GM21515 (cell line): ENCODE data around the gene AP2B1.
"Not testable (repeated sequence)": the region's sequence is repeated elsewhere in the genome, so short reads cannot be mapped to it uniquely, and the experiment has no call there.

ENCODE experiments used
- ATAC-seq: cut with Tn5 transposase; IDR thresholded peaks from one replicate; pipeline ENCODE4 v1.9.1; 2021; ENCODE audit not compliant: unreplicated experiment

AP2B1 gene

DNA sequence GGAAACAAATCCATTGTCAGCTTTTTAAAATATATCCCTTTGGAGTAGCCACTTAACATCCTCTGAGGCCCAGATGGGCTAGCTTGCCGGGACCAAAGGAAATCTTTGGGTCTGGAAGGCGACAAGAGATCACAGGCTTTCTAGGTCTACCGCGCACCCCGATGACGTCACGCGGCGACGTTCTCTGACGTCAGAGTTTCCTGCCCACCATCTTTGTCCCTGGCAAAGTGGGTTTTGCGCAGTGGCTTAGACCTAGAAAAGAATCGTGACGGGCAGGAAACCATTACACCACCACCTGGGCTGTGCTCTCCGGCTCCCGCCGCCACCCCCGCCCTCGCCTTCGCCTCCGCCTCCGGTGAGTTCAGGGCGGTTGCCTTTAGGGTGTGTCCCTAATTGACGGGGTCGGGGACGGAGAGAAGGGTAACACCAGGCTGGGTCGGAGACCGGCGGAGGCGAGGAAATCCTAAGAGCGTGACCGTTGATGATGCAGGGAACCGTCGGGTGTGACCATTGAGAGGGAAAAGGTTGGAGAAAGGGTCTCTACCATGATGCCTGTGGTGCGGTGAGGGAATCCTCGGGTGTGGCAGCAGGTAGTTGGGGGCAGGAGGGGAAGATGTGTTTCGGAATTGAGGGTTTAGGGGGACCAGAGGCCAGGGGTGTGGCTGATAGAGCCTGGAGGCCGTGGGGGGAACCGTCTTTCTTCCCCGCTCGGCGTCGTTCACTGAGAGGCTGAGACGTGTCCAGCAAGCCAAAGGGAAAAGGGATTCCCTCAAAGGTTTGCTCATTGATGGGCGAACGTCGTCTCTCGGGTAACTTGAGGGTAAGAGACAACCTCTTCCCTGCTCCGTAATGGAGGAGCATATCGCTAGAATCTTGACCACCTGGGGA lies at the start of gene AP2B1:
Gene AP2B1, plus strand, starts transcription at position 249 of the 888 bp plus-strand sequence. CDS start 6,709 bp downstream, outside the sequence.
- peak; percentile 84 for ATAC-seq

DNA sequence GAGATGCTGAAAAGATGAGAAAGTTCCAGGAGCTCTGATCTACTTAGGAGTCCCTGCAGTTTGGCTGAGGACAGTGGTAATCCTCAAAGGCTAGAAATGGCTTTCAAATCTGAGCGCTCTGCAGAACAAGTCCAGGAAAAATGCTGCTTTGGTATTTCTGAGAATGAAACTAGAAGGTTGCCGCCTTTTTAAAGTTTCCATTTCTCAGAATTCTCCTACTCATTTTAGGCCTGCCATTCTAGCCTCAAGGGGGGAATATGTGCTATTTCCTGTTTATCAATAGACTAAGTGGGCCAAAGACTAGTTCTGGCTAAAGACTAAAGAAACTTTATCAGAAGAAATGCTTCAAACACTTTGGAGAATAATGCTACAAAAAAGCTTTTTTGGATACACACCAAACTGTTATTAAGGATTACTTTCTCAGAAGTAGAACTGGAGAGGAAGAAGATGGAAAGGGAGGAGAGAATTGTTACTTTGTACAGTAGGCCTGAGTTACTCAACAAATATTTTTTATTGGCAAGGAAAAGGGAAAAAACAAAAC lies 49.5 kb upstream of the AP2B1 start, which contains the start of gene SLFN12L:
Gene SLFN12L, minus strand, starts transcription at position 78 of the 541 bp plus-strand sequence. CDS start 15,314 bp downstream, outside the sequence.
- ATAC-seq = no peak

DNA sequence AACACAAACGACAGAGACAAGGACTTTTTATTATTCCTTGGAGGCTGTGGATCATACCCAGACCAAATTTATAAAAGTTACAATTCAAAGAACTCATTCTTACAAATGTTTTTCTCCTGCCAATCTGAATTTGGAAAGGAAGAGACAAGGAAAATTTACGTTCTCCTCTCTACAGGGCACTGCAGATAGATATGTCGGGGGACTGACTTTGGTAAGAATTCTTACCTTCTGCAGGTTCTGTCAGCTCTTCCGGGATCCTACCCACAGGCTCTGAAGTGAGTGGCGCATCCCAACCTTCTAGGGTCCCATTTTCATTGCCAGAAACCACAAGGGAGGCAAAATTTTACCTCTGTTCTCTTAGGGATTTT lies 47.5 kb upstream of the AP2B1 start:
- ATAC-seq = no peak

DNA sequence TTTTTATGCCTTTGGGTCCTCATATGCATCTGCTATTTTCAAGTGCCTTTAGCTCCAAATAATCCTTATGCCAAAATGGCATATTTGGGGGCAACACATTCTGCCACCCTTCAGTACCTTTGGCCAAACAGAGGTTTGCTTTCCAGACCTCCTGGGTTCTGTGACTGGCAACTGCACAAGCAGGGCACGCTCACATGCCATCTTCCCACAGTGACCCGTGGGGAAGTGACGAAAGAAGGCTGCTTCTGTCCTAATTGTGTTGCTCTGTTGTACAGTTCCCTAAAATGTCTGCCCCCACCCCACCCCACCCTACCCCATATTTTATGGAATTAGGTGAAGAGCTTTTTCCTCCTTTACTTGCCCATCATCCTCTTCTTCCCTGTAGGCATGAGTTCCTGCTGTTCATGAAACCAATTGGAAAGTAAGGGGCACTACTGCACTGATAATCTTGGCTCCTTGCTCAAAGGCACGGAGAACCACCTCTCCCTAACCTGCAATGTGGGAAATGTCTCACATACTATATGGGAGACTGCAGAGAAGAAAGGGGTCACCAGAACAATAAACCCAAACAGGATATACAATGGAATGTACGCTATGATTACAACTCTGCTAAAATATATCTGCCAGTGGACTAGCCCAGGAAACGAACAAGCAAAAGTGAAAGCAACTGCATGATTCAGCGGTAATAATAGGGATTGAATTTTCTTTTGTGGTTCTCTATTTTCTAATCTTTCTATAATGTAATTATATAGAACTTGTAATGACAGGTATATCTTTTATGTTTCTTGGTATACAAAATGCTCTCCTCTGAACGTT lies 46.3 kb upstream of the AP2B1 start:
- no peak for ATAC-seq

DNA sequence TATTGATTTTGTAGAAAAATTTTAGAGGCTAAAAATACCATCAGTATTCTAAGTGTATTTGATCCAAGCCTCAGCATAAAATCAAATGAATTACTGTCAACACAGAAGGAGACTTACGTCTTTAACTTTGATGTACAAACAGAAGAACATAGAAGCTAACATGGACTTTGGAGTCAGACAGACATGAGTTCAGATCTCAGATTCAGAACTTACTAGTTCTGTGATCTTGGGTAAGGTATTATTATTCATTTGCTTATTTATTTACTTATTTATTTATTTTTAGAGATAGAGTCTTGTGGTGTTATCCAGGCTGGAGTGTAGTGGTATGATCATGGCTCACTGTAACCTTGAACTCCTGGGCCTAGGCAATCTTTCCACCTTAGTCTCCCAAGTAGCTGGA lies 45.7 kb upstream of the AP2B1 start:
- ATAC-seq = no peak

DNA sequence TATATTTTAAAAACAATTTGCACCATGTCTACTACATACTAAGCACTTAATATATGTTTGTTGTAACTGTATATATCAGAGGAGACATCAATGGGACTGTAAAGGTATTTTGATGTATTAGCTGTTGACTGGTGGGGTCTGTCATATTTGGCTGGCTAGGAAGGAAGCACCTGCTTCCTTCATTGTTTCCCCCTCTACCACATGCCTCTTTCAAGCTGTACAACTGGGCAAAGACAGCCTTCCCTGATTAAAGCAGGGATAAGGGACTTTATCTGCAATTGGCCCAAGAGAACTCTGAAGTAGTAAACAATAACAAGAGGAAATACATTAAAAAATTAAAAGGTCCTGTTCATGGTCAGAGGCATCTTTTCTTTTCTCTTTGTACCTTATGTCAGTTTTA lies 44.1 kb upstream of the AP2B1 start:
- no peak for ATAC-seq

DNA sequence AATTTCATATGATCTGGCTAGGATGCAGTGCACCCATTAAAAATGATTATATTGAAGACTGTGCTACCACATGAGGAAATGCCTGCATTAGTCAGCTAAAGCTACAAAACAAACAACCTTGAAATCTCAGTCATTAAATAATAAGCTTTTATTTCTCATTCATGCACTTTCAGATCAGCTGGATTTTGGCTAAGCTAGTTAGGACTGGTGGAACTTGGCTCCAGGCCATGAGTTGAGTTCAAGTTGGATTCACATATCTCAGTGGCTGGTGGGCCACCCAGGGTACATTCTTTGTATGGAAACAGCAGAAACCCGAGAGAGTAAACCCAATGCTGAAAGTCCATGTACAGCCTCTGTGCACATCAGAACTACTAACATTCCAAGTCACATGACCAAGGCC lies 43.3 kb upstream of the AP2B1 start:
- ATAC-seq = no peak

DNA sequence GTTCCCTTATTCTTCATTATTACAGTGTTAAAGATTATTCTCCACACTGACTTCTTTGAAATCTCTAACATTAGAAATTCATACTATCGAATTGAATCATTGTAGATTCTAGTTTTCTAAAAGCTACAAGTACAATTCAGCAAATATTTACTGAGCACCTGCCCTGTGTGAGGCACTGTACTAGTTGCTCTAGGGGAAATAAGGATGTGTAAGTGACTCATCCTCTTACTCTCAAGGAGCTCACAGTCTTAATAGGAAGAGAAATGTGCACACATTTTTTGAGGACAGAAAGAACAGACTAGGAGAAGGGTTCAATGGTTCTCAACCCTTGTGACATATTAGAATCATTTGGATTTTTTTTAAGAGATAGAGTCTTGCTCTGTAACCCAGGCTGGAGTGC lies 42.0 kb upstream of the AP2B1 start:
- ATAC-seq = no peak

DNA sequence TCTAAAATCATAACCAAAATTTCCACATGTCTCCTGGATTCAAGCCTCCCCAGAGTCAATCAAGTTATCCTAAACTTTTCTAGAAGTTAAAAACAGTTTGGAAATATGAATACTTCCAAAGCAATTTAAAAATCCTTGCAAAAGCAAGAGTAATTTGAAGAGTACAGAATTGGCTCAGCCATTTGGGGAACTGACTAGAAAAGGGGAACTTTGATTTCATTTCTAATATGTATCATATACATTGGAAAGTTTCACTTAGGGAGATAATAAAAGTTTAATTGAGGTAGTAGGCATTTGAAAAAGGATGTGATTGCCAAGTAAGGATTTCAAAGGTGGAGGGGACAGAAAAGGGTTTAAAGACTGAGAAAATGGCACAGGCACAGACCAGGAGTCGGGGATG lies 40.6 kb upstream of the AP2B1 start:
- no peak for ATAC-seq

DNA sequence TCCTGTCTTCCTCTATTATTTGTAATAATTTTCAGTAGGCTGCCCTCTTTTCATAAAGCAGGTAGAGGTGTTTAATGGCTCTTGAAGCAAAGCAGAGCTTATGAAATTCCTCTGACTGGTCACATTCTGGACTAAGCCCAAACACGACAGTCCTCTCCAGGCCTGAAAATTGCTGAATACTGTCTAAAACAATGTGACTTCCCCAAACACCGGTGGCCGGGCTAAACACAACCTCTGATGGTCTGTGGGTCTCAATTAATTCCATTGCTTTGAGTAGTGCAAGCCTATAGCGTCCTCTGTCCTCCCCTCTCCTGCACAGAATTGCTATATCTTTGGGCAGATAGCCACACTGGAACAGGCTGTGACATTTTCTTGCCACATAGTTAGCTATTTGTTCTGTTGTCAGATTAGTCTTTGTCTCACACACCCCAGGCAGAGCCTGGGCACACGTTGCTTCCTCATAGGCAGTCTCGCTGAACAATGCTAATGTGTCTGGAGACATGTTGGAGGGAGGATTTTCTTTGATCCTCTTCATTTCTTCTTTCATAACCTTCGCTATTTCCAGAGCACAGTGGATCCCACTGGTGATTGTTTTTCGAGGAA lies 38.8 kb upstream of the AP2B1 start:
- ATAC-seq = no peak

DNA sequence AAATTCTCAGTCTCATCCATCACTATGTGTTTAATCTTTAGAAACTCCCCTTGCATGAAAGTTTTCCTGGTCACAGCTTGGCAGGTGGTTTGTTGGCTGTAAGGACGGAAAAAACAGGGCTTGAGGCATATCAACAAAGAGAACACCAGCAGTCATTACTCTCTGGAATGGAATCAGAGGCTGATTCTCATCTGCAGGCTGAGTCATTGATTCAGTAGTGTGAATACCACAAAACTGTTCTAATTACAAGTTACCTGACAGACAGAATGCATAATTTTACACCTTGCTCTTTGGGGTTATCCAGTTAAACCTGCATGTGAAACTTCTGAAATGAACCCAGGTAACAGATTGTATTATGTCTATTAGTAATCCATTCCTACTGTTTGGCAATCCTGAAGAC lies 38.1 kb upstream of the AP2B1 start:
- no peak for ATAC-seq

DNA sequence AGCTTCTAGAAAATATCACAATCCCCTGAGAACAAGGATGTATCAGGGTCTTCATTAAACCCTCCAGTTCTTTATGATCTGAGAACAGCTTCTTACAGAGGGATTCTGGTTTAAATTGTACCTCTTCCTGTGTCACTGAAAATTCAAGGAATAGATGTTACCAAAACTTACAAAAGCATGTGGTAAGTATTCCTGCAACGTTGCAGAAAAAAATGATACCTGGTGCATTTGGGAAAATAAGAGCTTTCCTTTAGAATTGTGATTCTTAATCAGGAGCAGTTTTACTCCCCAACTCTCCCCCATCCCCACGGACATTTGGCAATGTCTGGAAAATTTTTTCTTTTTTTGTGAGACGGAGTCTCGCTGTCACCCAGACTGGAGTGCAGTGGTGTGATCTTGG lies 33.8 kb upstream of the AP2B1 start:
- ATAC-seq = no peak

DNA sequence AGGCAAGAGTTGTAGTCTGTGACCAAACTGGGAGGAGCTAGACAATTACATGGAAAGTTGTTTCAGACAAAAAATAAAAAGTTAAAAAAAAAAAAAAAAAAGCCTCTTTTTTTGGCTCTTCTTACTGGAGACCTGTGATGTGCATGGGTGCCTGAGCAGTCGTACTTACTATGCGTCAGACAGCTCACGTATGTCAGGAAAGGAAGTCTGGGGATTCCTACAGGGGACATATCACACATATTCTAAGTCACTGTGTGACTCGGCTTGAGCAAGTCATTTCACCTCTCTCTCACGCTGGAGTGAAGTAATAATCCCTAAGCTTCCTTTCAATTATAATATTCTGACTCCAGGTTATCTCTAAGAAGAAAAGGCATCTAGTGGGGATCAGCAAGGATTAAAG lies 32.5 kb upstream of the AP2B1 start:
- ATAC-seq = no peak

DNA sequence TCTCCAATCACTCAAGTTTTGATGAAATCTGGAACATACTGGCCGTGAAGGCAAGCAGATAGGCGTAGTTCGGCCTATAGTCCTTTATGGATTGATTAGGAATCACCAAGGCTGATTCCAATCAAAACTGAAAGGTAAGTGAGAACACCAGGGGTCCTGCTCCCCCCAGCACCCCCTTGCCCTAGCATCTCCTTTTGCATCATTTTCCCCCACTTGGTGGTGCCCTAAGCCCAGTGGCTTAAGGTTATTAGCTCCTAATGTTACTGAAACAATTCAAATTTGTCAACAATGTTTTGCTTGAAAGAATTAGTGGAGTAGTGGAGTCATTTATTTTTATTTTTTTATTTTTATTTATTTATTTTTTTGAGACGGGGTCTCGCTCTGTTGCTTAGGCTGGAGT lies 31.4 kb upstream of the AP2B1 start:
- no peak for ATAC-seq

DNA sequence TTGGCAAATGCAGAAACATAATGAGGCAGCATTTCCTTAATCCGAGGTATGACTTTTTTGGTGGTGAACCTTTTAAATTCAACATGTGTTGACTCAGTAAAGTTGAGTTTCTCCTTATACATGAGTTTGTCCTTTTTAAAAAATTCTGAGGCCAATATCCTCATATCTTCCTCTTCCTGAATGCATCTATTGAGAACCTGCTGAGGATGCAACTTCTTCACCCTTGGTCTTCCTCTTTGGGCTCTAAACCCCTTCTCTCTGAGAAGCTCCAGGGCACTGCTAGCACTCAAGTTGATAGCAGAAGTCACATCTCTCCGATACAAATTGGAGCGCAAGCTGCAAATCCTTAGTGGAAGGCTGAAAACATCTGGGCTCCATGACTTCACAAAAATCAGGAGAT lies 29.8 kb upstream of the AP2B1 start:
- ATAC-seq = no peak

DNA sequence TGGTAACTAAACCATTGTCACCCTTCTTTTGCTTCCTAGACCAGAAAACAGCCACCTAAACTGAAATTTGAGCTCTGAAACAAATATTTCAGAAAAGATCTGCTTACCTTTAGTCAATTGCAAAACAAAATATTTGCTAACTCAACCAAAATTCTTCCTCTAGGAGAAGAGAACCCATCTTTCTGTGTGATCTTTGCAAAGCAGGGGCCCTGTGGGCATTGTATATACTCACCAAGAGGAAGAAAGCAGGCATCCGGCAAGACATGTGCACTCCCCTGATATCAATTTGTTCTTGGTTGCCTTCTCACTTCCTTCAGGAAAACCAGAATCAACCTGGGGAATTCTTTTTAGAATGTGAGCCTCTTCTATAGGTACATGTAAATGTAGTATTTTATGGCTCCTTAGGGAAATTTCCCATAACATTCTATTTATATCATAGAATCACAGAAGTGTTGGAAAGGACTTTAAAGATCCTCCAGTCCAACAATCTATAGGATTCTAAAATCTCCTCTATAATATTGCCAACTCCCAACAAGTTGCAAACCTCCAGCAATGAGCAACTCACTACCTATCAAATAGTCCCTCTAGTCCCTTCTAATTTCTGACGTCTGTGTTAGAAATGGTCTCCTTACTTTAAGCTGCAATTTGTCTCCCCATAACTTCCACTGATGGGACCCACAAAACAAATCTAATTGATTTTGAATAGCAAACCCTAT lies 27.5 kb upstream of the AP2B1 start:
- no peak for ATAC-seq

DNA sequence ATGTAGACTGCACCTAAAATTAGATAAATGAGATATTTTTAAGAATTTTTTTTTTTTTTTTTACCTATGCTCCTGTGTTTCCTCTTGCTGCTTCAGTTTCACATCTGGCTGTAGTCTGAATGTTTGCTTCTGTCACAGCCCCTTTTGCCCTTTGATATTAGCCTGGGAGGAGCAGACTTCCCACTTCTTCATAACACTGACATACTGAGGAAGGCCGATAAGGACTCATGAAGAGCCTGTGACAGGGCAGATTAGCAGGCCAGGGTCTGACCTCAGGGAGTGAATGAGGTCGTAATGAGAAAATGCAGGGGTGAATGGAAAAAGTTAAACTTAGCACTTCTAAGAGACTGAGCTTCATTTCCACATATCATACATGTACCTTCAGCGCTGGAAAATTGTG lies 26.4 kb upstream of the AP2B1 start, which contains the start of gene SLFN14:
Gene SLFN14, minus strand, starts transcription at position 117 of the 400 bp plus-strand sequence. CDS start 2,757 bp downstream, outside the sequence.
- ATAC-seq = no peak

DNA sequence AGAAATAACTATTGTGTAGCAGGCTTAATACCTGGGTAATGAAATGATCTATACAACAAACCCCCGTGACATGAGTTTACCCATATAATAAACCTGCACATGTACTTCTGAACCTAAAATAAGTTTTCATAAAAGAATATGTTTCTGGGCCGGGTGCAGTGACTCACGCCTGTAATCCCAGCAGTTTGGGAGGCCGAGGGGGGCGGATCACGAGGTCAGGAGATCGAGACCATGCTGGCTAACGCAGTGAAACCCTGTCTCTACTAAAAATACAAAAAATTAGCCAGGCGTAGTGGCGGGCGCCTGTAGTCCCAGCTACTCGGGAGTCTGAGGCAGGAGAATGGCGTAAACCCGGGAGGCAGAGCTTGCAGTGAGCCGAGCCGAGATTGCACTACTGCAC lies 23.9 kb upstream of the AP2B1 start:
- not testable (repeated sequence) for ATAC-seq

DNA sequence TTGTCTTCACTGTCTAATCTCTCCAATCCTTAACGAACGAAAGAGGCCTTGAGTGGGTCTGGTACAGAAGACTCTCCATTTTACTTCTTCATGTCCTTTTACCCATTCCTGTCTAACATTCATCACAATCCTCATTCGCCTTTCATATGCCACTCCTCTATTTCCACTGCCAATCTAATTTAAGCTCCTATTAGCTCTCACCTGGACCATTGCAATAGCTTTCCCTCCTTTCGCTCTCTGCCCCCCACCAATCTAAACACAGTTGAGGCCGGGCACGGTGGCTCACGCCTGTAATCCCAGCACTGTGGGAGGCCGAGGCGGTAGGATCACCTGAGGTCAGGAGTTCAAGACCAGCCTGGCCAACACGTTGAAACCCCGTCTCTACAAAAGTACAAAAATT lies 20.2 kb upstream of the AP2B1 start:
- no peak for ATAC-seq

DNA sequence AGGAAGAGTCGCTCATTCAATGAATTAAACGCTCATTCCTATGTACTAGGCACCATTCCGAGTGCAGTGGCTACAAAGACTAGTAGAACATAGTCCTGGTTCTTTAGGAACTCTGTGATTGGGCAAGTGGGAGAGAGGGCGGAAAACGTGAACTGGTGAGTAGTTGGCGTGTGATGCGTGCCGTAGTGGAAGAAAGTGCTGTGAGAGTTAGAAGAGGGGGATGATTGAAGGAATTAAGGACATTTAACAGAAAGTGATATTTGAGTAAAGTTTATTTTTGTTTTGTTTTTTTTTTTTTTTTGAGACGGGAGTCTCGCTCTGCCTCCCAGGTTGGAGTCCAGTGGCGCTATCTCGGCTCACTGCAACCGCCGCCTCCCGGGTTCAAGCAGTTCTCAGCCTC lies 18.6 kb upstream of the AP2B1 start:
- no peak for ATAC-seq

DNA sequence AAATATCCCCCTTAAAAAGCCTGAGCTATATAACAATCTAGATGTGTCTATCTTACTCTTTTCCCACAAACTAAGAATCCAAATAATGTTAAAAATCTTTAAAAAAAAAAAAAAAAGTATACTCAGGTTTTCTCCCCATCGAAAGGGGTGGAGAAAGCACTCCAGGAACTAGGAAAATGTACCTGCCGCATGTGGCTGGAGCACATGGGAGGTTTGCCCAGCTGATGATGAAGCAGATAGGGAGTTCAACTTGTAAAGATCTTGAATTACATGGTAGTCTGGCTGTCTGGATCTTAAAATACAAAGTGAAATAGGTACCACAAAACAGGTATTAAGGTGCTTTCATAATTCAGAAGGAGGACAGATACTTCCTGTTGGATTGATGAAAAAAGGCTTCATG lies 17.7 kb upstream of the AP2B1 start:
- no peak for ATAC-seq
